Ovary (tissue), 3 donors: ENCODE data around the gene CDKN2B-AS1.

Experiments
- EP300 ChIP-seq: sonication (generic); formaldehyde crosslinking; IDR thresholded peaks from one replicate; pipeline ENCODE4 v1.6.1; 2017; ENCODE audit warnings: antibody characterized with exemption
- TF ChIP-seq, protein P1 (sequence below), 3 donors: fragments of 450-650 bp in 2 of 3; fragments of 200-600 bp in 1 of 3; IDR thresholded peaks; one replicate each; pipeline versions ENCODE4 v1.5.1 to v1.8.0; 2016 to 2022; ENCODE audit warnings: antibody characterized with exemption in 3 of 3, mild to moderate bottlenecking in 1 of 3
- donor health status: DM: no; HTN: no; CAD: no.

DNA sequence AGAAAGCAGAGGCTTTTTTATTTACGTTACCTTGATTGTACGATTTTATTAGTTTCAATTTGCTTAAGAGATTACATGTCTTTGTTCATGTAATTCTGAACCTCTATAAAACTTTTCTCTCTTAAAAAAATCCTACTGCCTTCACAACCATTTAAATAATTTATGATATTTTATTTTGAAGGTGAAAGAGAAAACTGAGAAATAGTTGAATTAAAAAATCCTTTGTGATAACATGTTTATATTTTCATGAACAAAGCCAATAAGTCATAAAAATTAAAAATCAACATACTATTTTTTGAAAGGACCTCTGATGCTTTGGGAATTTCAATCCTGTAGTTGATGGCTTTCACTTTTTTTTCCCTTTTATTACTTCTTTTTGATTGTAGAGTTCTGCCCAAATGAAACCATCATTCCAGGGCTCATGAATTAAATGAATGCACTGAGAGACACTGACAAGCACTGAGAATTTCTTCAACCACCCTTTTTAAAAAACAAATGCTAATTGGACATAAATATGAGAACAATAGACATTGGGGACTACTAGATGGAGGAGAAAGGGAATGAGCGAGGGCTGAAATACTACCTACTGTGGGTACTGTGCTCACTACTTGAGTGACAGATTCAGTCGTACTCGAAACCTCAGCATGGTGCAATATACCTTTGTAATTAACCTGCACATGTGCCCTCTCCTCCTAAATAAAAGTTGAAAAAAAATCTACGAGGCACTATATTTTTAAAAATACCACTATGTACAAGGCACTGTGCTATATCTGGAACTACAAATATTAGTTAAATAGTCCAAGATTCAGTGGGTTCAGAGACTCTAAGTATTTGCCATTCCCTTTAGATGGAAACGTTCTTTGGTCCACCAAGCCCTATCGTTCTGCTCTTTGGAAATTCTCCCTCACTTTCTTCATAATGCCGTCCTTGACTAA lies 6.3 kb upstream of the CDKN2B-AS1 start:
- TF ChIP-seq, protein P1, sequence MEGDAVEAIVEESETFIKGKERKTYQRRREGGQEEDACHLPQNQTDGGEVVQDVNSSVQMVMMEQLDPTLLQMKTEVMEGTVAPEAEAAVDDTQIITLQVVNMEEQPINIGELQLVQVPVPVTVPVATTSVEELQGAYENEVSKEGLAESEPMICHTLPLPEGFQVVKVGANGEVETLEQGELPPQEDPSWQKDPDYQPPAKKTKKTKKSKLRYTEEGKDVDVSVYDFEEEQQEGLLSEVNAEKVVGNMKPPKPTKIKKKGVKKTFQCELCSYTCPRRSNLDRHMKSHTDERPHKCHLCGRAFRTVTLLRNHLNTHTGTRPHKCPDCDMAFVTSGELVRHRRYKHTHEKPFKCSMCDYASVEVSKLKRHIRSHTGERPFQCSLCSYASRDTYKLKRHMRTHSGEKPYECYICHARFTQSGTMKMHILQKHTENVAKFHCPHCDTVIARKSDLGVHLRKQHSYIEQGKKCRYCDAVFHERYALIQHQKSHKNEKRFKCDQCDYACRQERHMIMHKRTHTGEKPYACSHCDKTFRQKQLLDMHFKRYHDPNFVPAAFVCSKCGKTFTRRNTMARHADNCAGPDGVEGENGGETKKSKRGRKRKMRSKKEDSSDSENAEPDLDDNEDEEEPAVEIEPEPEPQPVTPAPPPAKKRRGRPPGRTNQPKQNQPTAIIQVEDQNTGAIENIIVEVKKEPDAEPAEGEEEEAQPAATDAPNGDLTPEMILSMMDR (IDR thresholded peaks at IDR 0.05), result no peak
- TF ChIP-seq EP300, result no peak
